DND-41 (cell line): ENCODE measurements around the gene LAMTOR4.

ENCODE experiments used
- ATAC-seq: fragments of 200-7000 bp; cut with Tn5 transposase; 3 replicates; pipeline ENCODE4 v1.9.1; 2021; ENCODE audit warnings: low read depth; ENCODE audit not compliant: insufficient read depth
- DNase-seq: peaks from one replicate; pipeline ENCODE4 v3.0.0-alpha.2; 2020
- H2AFZ ChIP-seq: 2 replicates; pipeline ENCODE4 v1.6.0; 2012; ENCODE audit warnings: low read depth, low read length
- H3K27ac ChIP-seq: 2 replicates; pipeline ENCODE4 v1.5.1; 2012; ENCODE audit warnings: low read length, inconsistent platforms
- H3K27me3 ChIP-seq: fragments of 200-600 bp; sonication (generic); 2 replicates; pipeline ENCODE4 v1.6.0; 2012; ENCODE audit warnings: low read length, mild to moderate bottlenecking, inconsistent platforms; ENCODE audit not compliant: insufficient read depth, poor library complexity
- H3K36me3 ChIP-seq: 2 replicates; pipeline ENCODE4 v1.5.1; 2012; ENCODE audit warnings: low read length, inconsistent platforms; ENCODE audit not compliant: insufficient read depth
- H3K4me1 ChIP-seq: 2 replicates; pipeline ENCODE4 v1.5.1; 2012; ENCODE audit warnings: mild to moderate bottlenecking, low read length; ENCODE audit not compliant: insufficient read depth
- H3K4me2 ChIP-seq: 2 replicates; pipeline ENCODE4 v1.6.0; 2012; ENCODE audit warnings: mild to moderate bottlenecking, moderate library complexity, low read length, inconsistent platforms; ENCODE audit not compliant: insufficient read depth
- H3K4me3 ChIP-seq, 2 experiments: fragments of 200-600 bp in 1 of 2; shearing (Covaris generic) in 1 of 2; 2 replicates each; pipeline ENCODE4 v1.5.1; 2012 to 2016; ENCODE audit warnings: inconsistent platforms in 2 of 2, low read length in 2 of 2, mild to moderate bottlenecking in 2 of 2, low read depth in 1 of 2, moderate library complexity in 1 of 2
- H3K79me2 ChIP-seq: 2 replicates; pipeline ENCODE4 v1.6.0; 2012; ENCODE audit warnings: low read length, inconsistent platforms; ENCODE audit not compliant: insufficient read depth
- H3K9ac ChIP-seq: 2 replicates; pipeline ENCODE4 v1.6.0; 2012; ENCODE audit warnings: low read depth, mild to moderate bottlenecking, inconsistent platforms, low read length, moderate library complexity
- H3K9me3 ChIP-seq: 2 replicates; pipeline ENCODE4 v1.5.1; 2012; ENCODE audit warnings: low read length, moderate library complexity, mild to moderate bottlenecking, inconsistent platforms; ENCODE audit not compliant: insufficient read depth, severe bottlenecking
- H4K20me1 ChIP-seq: 2 replicates; pipeline ENCODE4 v1.6.0; 2012; ENCODE audit warnings: low read length; ENCODE audit not compliant: insufficient read depth
- EZH2 ChIP-seq: IDR thresholded peaks from 3 replicates; pipeline ENCODE4 v1.6.1; 2012; ENCODE audit warnings: borderline replicate concordance, low read depth, mild to moderate bottlenecking, moderate library complexity, low read length, inconsistent platforms; ENCODE audit not compliant: severe bottlenecking
- TF ChIP-seq, protein P1 (sequence below): IDR thresholded peaks from 2 replicates; pipeline ENCODE4 v1.5.1; 2012; ENCODE audit warnings: borderline replicate concordance, low read length, moderate library complexity, mild to moderate bottlenecking; ENCODE audit not compliant: poor library complexity, severe bottlenecking; ENCODE audit errors: extremely low read depth

Gene LAMTOR4

DNA sequence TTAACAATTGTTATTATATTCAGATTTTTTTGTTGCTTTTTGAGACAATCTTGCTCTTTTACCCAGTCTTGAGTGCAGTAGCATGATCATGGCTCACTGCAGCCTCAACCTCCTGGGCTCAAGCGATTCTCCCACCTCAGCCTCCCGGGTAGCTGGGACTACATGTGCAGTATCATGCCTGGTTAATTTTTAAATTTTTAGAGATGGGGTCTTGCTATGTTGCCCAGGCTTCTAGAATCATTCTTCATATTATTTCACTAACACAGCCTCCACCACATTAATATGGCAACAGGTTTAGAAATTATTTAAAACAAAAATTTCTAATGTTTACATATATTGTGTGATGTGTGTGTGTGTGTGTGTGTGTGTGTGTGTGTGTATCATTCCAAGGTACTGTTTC is 1.4 kb upstream of the LAMTOR4 start:
- Histone ChIP-seq H3K9ac (no peak overlapping the region), H4K20me1 (no peaks in the 10 kb centered on the region), H3K36me3 (0 out of 2 replicates have a peak, but pooled peaks cover 1% of the 10 kb centered on the region), H3K9me3 (no peaks in the 10 kb centered on the region), H3K79me2 (peaks cover 20% of the 10 kb centered on the region), H3K4me2 (no peak overlapping the region), H3K4me1 (peaks cover 26% of the 10 kb centered on the region), H3K4me3 (no peak overlapping the region), H2AFZ (peak overlapping the region; percentile 84; the same call in 1 of the 2 replicates), H3K27ac (no peak overlapping the region), H3K27me3 (no peaks in the 10 kb centered on the region)
- TF ChIP-seq, protein P1, sequence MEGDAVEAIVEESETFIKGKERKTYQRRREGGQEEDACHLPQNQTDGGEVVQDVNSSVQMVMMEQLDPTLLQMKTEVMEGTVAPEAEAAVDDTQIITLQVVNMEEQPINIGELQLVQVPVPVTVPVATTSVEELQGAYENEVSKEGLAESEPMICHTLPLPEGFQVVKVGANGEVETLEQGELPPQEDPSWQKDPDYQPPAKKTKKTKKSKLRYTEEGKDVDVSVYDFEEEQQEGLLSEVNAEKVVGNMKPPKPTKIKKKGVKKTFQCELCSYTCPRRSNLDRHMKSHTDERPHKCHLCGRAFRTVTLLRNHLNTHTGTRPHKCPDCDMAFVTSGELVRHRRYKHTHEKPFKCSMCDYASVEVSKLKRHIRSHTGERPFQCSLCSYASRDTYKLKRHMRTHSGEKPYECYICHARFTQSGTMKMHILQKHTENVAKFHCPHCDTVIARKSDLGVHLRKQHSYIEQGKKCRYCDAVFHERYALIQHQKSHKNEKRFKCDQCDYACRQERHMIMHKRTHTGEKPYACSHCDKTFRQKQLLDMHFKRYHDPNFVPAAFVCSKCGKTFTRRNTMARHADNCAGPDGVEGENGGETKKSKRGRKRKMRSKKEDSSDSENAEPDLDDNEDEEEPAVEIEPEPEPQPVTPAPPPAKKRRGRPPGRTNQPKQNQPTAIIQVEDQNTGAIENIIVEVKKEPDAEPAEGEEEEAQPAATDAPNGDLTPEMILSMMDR = no peak
- TF ChIP-seq EZH2 = no peak
- DNase-seq = no peak
- no peak for ATAC-seq

DNA sequence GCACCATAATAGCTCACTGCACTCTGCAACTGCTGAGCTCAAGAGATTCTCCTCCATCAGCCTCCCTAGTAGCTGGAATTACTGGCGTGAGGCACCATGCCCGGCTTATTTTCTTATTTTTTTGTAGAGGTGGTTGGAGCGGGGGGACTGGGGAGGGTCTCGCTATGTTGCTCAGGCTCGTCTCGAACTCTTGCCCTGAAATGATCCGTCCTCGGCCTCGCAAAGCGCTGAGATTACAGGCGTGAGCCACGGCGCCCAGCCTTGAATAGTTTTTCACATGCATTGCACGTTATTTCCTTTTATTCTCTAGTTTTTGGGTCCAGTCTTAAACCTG is 526 bp upstream of the LAMTOR4 start:
- Histone ChIP-seq H3K27ac (peak overlapping the region; percentile 90), H3K4me1 (peaks cover 26% of the 10 kb centered on the region), H4K20me1 (no peaks in the 10 kb centered on the region), H3K36me3 (peaks cover 8% of the 10 kb centered on the region; the same call in 1 of the 2 replicates), H3K9me3 (no peaks in the 10 kb centered on the region), H3K79me2 (peaks cover 20% of the 10 kb centered on the region), H3K4me3 (peak overlapping the region; percentile 16 to 91; a peak in 3 of 4 replicates), H2AFZ (peak overlapping the region; percentile 84), H3K9ac (peak overlapping the region; percentile 88), H3K27me3 (no peaks in the 10 kb centered on the region), H3K4me2 (peak overlapping the region; percentile 100)
- ATAC-seq (peak; percentile 4), DNase-seq (no peak)
- TF ChIP-seq EZH2 = no peak
- TF ChIP-seq, protein P1 = no peak

DNA sequence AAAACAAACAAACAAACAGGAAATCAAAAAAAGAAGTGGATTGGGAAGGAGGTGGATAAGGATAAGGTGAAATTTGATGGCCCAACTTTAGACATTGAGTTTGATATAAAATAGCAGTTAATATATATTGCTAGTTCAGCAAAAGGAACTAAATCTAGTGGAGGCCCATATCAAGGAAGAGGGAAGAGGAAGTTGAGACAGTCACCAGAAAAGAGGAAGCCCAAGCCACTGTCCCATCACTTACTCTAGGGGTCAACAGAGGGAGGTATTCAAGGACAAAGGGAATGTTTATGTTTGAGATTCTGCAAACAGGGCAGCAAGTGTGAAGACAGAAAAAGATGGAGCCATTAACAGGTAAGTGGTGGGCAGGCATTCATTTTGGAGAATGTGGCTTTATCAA is 3.7 kb downstream of the LAMTOR4 start:
- Histone ChIP-seq H4K20me1 (peaks cover 22% of the 10 kb centered on the region), H2AFZ (no peak overlapping the region), H3K4me2 (no peak overlapping the region), H3K4me1 (peaks cover 49% of the 10 kb centered on the region), H3K36me3 (peaks cover 49% of the 10 kb centered on the region), H3K9me3 (no peaks in the 10 kb centered on the region), H3K4me3 (no peak overlapping the region), H3K27ac (no peak overlapping the region), H3K79me2 (peaks cover 44% of the 10 kb centered on the region), H3K9ac (no peak overlapping the region), H3K27me3 (no peaks in the 10 kb centered on the region)
- DNase-seq (no peak), ATAC-seq (no peak)
- no peak for TF ChIP-seq EZH2
- TF ChIP-seq, protein P1 = no peak

DNA sequence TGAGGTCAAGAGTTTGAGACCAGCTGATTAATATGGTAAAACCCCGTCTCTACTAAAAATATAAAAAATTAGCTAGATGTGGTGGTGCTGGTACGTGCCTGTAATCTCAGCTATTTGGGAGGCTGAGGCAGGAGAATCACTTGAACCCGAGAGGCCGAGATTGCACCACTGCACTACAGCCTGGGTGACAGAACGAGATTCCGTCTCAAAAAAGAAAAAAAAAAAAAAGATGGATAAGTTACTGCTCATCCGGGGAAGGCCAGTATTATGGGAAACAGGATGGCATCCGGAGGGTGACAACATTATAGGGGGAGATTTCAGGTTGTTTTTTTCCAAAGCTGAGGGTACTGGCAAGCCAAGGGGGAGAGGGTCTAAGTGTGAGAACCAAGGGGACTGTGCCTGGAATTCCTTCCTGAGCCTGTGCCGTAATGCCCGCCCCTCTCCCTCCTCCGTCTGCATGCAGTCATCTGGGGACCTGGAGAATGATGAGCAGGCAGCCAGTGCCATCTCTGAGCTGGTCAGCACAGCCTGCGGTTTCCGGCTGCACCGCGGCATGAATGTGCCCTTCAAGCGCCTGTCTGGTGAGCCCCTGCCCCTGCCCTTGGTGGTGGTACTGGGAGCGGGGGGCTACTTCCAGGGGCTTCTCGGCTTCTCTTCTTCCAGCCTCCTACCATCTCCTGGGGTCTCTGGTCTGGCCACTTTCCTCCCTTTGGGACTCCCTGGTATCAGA is 4.4 kb downstream of the LAMTOR4 start:
- no peak overlapping the region for H3K9ac ChIP-seq
- no peak overlapping the region for H3K4me3 ChIP-seq
- no peak overlapping the region for H3K4me2 ChIP-seq
- no peaks in the 10 kb centered on the region for H3K9me3 ChIP-seq
- peaks cover 51% of the 10 kb centered on the region for H3K79me2 ChIP-seq
- H4K20me1 ChIP-seq = peaks cover 27% of the 10 kb centered on the region
- H2AFZ ChIP-seq = no peak overlapping the region
- no peak for TF ChIP-seq EZH2
- TF ChIP-seq, protein P1 = no peak
- H3K27ac ChIP-seq = no peak overlapping the region
- no peaks in the 10 kb centered on the region for H3K27me3 ChIP-seq
- no peak for DNase-seq
- peaks cover 51% of the 10 kb centered on the region for H3K36me3 ChIP-seq
- H3K4me1 ChIP-seq = peaks cover 49% of the 10 kb centered on the region
- ATAC-seq = no peak
